Stomach (tissue), 9 donors: ENCODE results near the gene PARP1. TPM values are rescaled to one million over a fixed set of nuclear protein-coding genes. Genes with fewer than 3 reads are reported as not detected.

Source experiments
- DNase-seq, 2 donors: peaks; one replicate each; pipeline versions ENCODE4 v3.0.0 to v3.0.0-alpha.2; 2013 to 2019
- H3K27ac ChIP-seq, 5 donors: fragments of 200-600 bp in 4 of 5; sonication (generic) in 4 of 5; one replicate each; pipeline ENCODE4 v1.5.1; 2013 to 2019; ENCODE audit warnings: mild to moderate bottlenecking in 1 of 5, moderate library complexity in 1 of 5
- H3K27me3 ChIP-seq, 3 donors: fragments of 200-600 bp; sonication (generic); one replicate each; pipeline ENCODE4 v1.5.1; 2017 to 2019; ENCODE audit warnings: mixed run types in 1 of 3
- H3K36me3 ChIP-seq, 4 donors: fragments of 200-600 bp; sonication (generic); 1 replicate in 3 of 4; 2 replicates in 1 of 4; pipeline ENCODE4 v1.5.1; 2016 to 2019
- H3K4me1 ChIP-seq, 4 donors: fragments of 200-600 bp; sonication (generic); one replicate each; pipeline ENCODE4 v1.5.1; 2016 to 2019
- H3K4me3 ChIP-seq, 4 donors: fragments of 200-600 bp; sonication (generic) in 3 of 4; one replicate each; pipeline ENCODE4 v1.5.1; 2016 to 2019; ENCODE audit warnings: mild to moderate bottlenecking in 1 of 4
- H3K9me3 ChIP-seq, 4 donors: fragments of 200-600 bp; sonication (generic); one replicate each; pipeline ENCODE4 v1.5.1; 2016 to 2019
- CTCF ChIP-seq, 7 experiments: fragments of 450-650 bp in 4 of 7; fragments of 200-600 bp in 3 of 7; sonication (generic) in 3 of 7; IDR thresholded peaks; one replicate each; pipeline ENCODE4 v1.5.1; 2016 to 2019; ENCODE audit warnings: antibody characterized with exemption in 7 of 7, control low read depth in 2 of 7, mild to moderate bottlenecking in 1 of 7
- EP300 ChIP-seq: sonication (generic); formaldehyde crosslinking; IDR thresholded peaks from one replicate; pipeline ENCODE4 v1.6.1; 2017; ENCODE audit warnings: antibody characterized with exemption
- POLR2A ChIP-seq, 4 donors: fragments of 450-650 bp; IDR thresholded peaks; one replicate each; pipeline ENCODE4 v1.6.1; 2016; ENCODE audit warnings: antibody characterized with exemption in 4 of 4, control low read depth in 2 of 4, mild to moderate bottlenecking in 1 of 4, moderate library complexity in 1 of 4
- POLR2AphosphoS5 ChIP-seq, 3 donors: sonication (generic); formaldehyde crosslinking; IDR thresholded peaks; one replicate each; pipeline ENCODE4 v1.6.1; 2016; ENCODE audit warnings: antibody characterized with exemption in 3 of 3
- WGBS, 5 donors: extraction: QIAGEN DNeasy Blood & Tissue Kit in 3 of 5; methylation state at CpG; one replicate each; pipeline versions ENCODE4 v1.1.5 to v1.1.7; 2013 to 2018; 5-methylcytosine and 5-hydroxymethylcytosine counted together
- intact Hi-C: fragments of 100-400 bp; cut with DNase I; formaldehyde crosslinking; loops from one replicate; pipeline ENCODE4 v1.15.1; 2023; ENCODE audit warnings: low total_unique reads
- polyA plus RNA-seq, 3 donors: library from polyadenylated mRNA; stranded (reverse); fragments of 200-250 nt; gene quantifications; one replicate each; pipeline ENCODE4 v1.2.3, GENCODE V29; 2013
- total RNA-seq, 5 donors: library from RNA; depleted of rRNA; stranded (reverse); fragments of >200 nt; gene quantifications; one replicate each; pipeline versions ENCODE4 v1.1.0 to v1.2.3, GENCODE V29; 2014 to 2016
- donor health status: healthy with polysubstance abuse.
- donor health status: Bipolar disorder and iron deficiency.
- donor health status: healthy.

The PARP1 gene
- total and polyA plus RNA-seq, 8 donors: 17.4 to 103 (median 29.1) TPM

- Histone ChIP-seq H3K9me3 (no peaks in the 10 kb centered on the region), H3K36me3 (no peaks in the 10 kb centered on the region), H3K27ac (no peak overlapping the region), H3K4me1 (no peaks in the 10 kb centered on the region), H3K27me3 (peaks cover 0 to 9% (median 0%) of the 10 kb centered on the region in 3 donors), H3K4me3 (no peak overlapping the region)
- no peak for DNase-seq
- intact Hi-C loops: no loop called here
- WGBS, 5 donors: 36 to 71% (median 46%) methylated on average over 1 of the region's 1 CpG
- TF ChIP-seq EP300: no peak
- no peak for TF ChIP-seq POLR2A (IDR thresholded peaks at IDR 0.05)
- TF ChIP-seq POLR2AphosphoS5 (IDR thresholded peaks at IDR 0.05): no peak
- TF ChIP-seq CTCF (IDR thresholded peaks at IDR 0.05): no peak
Measured at GRCh38 chr1:226325178-226325577, 82.7 kb downstream of the PARP1 start.

GRCh38 chr1:226324479-226324878 is 83.4 kb downstream of the PARP1 start:
- H3K9me3 ChIP-seq: no peaks in the 10 kb centered on the region
- no peak overlapping the region for H3K27ac ChIP-seq
- peaks cover 0 to 9% (median 0%) of the 10 kb centered on the region in 3 donors for H3K27me3 ChIP-seq
- no peak overlapping the region for H3K4me3 ChIP-seq
- H3K36me3 ChIP-seq: no peaks in the 10 kb centered on the region
- intact Hi-C loops: no loop called here
- DNase-seq: no peak
- H3K4me1 ChIP-seq: no peaks in the 10 kb centered on the region
- TF ChIP-seq POLR2A (IDR thresholded peaks at IDR 0.05) (no peak), EP300 (no peak), CTCF (IDR thresholded peaks at IDR 0.05) (no peak), POLR2AphosphoS5 (IDR thresholded peaks at IDR 0.05) (no peak)

- intact Hi-C loops: no loop called here
- 82 to 93% (median 85%) methylated on average over 3 of the region's 3 CpGs for whole genome bisulfite sequencing, 5 donors
- no peaks in the 10 kb centered on the region for H3K4me1 ChIP-seq
- H3K9me3 ChIP-seq: no peaks in the 10 kb centered on the region
- H3K36me3 ChIP-seq: no peaks in the 10 kb centered on the region
- no peak for TF ChIP-seq EP300
- no peak for TF ChIP-seq CTCF (IDR thresholded peaks at IDR 0.05)
- TF ChIP-seq POLR2A (IDR thresholded peaks at IDR 0.05): no peak
- TF ChIP-seq POLR2AphosphoS5 (IDR thresholded peaks at IDR 0.05): no peak
- H3K27ac ChIP-seq: no peak overlapping the region
- H3K27me3 ChIP-seq: peaks cover 0 to 15% (median 0%) of the 10 kb centered on the region in 3 donors
- no peak overlapping the region for H3K4me3 ChIP-seq
- no peak for DNase-seq
Measured at GRCh38 chr1:226322986-226323385, 84.9 kb downstream of the PARP1 start.

- DNase-seq: no peak
- H3K4me1 ChIP-seq: no peaks in the 10 kb centered on the region
- WGBS, 5 donors: 87 to 96% (median 94%) methylated on average over 10 of the region's 10 CpGs
Measured at GRCh38 chr1:226320930-226321329, 87.0 kb downstream of the PARP1 start.

More at GRCh38 chr1:226320930-226321329, 87.0 kb downstream of the PARP1 start:
- H3K36me3 ChIP-seq: no peaks in the 10 kb centered on the region
- no peak overlapping the region for H3K27ac ChIP-seq
- no peaks in the 10 kb centered on the region for H3K9me3 ChIP-seq
- H3K4me3 ChIP-seq: no peak overlapping the region
- TF ChIP-seq EP300: no peak
- no peak for TF ChIP-seq POLR2A (IDR thresholded peaks at IDR 0.05)
- no peak for TF ChIP-seq CTCF (IDR thresholded peaks at IDR 0.05)
- TF ChIP-seq POLR2AphosphoS5 (IDR thresholded peaks at IDR 0.05): no peak
- intact Hi-C loops: no loop called here
- H3K27me3 ChIP-seq: peaks cover 0 to 15% (median 0%) of the 10 kb centered on the region in 3 donors
